ENCODE data around the gene FAM13A. TPM values are rescaled to one million over a fixed set of nuclear protein-coding genes. Genes with fewer than 3 reads are reported as not detected.
A peak's percentile ranks its signal among the peaks of the same experiment; 100 is the strongest.

The FAM13A gene
- polyA plus RNA-seq, 1 of the 3 experiments (the other 2 are of a cell fraction): 0.67 TPM

- no peak overlapping the region for H2AFZ ChIP-seq (ENCODE audit: low read depth)
- POLR2A ChIA-PET: no interaction called here
- no peaks in the 10 kb centered on the region for H3K9me3 ChIP-seq
- no peaks in the 10 kb centered on the region for H4K20me1 ChIP-seq (ENCODE audit: insufficient read depth)
- WGBS (ENCODE audit: low lambda C conversion rate): 22% methylated on average over 9 of the region's 9 CpGs
- no peaks in the 10 kb centered on the region for H3K9me2 ChIP-seq
- H3K79me2 ChIP-seq (ENCODE audit: insufficient read depth): no peaks in the 10 kb centered on the region
- DNase-seq: peak; percentile 19
- no peaks in the 10 kb centered on the region for H3F3A ChIP-seq (replicated peaks; ENCODE audit: insufficient read depth)
- peak overlapping the region in 1 of 2 experiments; percentile 90; a peak in 2 of 4 replicates for H3K27ac ChIP-seq (ENCODE audit: low read depth in 2 of 2, low read length in 1 of 2)
- H3K4me1 ChIP-seq (ENCODE audit: control insufficient read depth in 1 of 2, insufficient read depth in 2 of 2, low read depth in 1 of 2, low read length in 1 of 2): peaks cover 0 to 10% of the 10 kb centered on the region in 2 experiments; a peak in 2 of 4 replicates
- no peak overlapping the region for H3K9ac ChIP-seq
- H3K27me3 ChIP-seq (ENCODE audit: insufficient read depth): no peaks in the 10 kb centered on the region
- no peak overlapping the region for H3K4me2 ChIP-seq
- no peaks in the 10 kb centered on the region for H3K36me3 ChIP-seq (replicated peaks in 1 of 2; ENCODE audit: control insufficient read depth in 1 of 2, insufficient read depth in 2 of 2, low read length in 1 of 2)
- CTCF ChIA-PET: interaction anchor here (0.9 to 1.9 kb wide), 5 partner anchors 12 to 183 kb away, joined by 3 to 6 read pairs (median 4); no protein-coding TSS in a partner anchor
- H3K4me3 ChIP-seq (ENCODE audit: low read depth in 2 of 2, low read length in 1 of 2): no peak overlapping the region
- TF ChIP-seq RAD21 (IDR thresholded peaks at IDR 0.05; ENCODE audit: low read length): no peak
- no peak for TF ChIP-seq ELF1 (IDR thresholded peaks at IDR 0.05)
- TF ChIP-seq GATA2 (CRISPR knock-in tag; IDR thresholded peaks at IDR 0.05): peak; percentile 97
- TF ChIP-seq MXI1 (IDR thresholded peaks at IDR 0.05; ENCODE audit: low read depth, low read length): peak; percentile 58; the same call in 1 of the 2 replicates
- TF ChIP-seq GABPA (IDR thresholded peaks at IDR 0.05; ENCODE audit: low read depth): no peak
- no peak for TF ChIP-seq NRF1 (IDR thresholded peaks at IDR 0.05; ENCODE audit: low read depth, low read length)
- TF ChIP-seq, protein P1, sequence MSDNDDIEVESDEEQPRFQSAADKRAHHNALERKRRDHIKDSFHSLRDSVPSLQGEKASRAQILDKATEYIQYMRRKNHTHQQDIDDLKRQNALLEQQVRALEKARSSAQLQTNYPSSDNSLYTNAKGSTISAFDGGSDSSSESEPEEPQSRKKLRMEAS (IDR thresholded peaks at IDR 0.05; ENCODE audit: low read depth): no peak
- TF ChIP-seq, protein P2, sequence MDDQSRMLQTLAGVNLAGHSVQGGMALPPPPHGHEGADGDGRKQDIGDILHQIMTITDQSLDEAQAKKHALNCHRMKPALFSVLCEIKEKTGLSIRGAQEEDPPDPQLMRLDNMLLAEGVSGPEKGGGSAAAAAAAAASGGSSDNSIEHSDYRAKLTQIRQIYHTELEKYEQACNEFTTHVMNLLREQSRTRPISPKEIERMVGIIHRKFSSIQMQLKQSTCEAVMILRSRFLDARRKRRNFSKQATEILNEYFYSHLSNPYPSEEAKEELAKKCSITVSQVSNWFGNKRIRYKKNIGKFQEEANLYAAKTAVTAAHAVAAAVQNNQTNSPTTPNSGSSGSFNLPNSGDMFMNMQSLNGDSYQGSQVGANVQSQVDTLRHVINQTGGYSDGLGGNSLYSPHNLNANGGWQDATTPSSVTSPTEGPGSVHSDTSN (IDR thresholded peaks at IDR 0.05): no peak
- TF ChIP-seq FOSL2 (IDR thresholded peaks at IDR 0.05; ENCODE audit: borderline replicate concordance, low read depth): no peak
- no peak for TF ChIP-seq RFX5 (IDR thresholded peaks at IDR 0.05; ENCODE audit: low read length)
- TF ChIP-seq YY1 (IDR thresholded peaks at IDR 0.05; ENCODE audit: low read depth): no peak
- peak; percentile 79 for TF ChIP-seq RCOR1 (IDR thresholded peaks at IDR 0.05; ENCODE audit: low read length)
- TF ChIP-seq EZH2phosphoT487 (IDR thresholded peaks at IDR 0.05; ENCODE audit: borderline replicate concordance, low read depth): no peak
- peak; percentile 40 for TF ChIP-seq TCF12 (IDR thresholded peaks at IDR 0.05)
- TF ChIP-seq JUND (IDR thresholded peaks at IDR 0.05): no peak
- no peak for TF ChIP-seq RXRA (IDR thresholded peaks at IDR 0.05; ENCODE audit: borderline replicate concordance, low read depth)
- TF ChIP-seq TAF1 (IDR thresholded peaks at IDR 0.05; ENCODE audit: borderline replicate concordance, low read depth, low read length): no peak
- TF ChIP-seq TEAD4 (IDR thresholded peaks at IDR 0.05; ENCODE audit: borderline replicate concordance, insufficient read depth): no peak
- no peak for TF ChIP-seq FOXM1 (IDR thresholded peaks at IDR 0.05; ENCODE audit: low read depth)
- peak; percentile 58 for TF ChIP-seq CHD2 (IDR thresholded peaks at IDR 0.05; ENCODE audit: low read length, partially characterized antibody)
- peak in 1 of 2 experiments; percentile 86; a peak in 2 of 4 replicates for TF ChIP-seq EP300 (IDR thresholded peaks at IDR 0.05; ENCODE audit: borderline replicate concordance in 1 of 2, low read depth in 1 of 2, low read length in 1 of 2)
- no peak for TF ChIP-seq USF2 (IDR thresholded peaks at IDR 0.05; ENCODE audit: borderline replicate concordance, low read depth, low read length)
- no peak for TF ChIP-seq IRF3 (IDR thresholded peaks at IDR 0.05; ENCODE audit: low read depth, low read length)
- TF ChIP-seq FOXJ3 (CRISPR knock-in tag; IDR thresholded peaks at IDR 0.05): no peak
- TF ChIP-seq CTCF (IDR thresholded peaks at IDR 0.05): no peak
- TF ChIP-seq SIN3A (IDR thresholded peaks at IDR 0.05; ENCODE audit: borderline replicate concordance, low read depth, low read length): no peak
- no peak for TF ChIP-seq USF1 (IDR thresholded peaks at IDR 0.05; ENCODE audit: borderline replicate concordance, low read depth)
Observed at GRCh38 chr4:89001647-89002445, 55.1 kb downstream of the FAM13A start.
